CD1c-positive myeloid dendritic cell (primary cell): Measurements from ENCODE around the gene SLC39A11.
A peak's percentile ranks its signal among the peaks of the same experiment; 100 is the strongest.
"Not testable (repeated sequence)": the region's sequence is repeated elsewhere in the genome, so short reads cannot be mapped to it uniquely, and the experiment has no call there.

ENCODE experiments used
- DNase-seq: peaks from one replicate; pipeline ENCODE4 v3.0.0-alpha.2; 2016; ENCODE audit errors: extremely low spot score

SLC39A11 gene

GRCh38 chr17:73107191-73107590 is 14.7 kb upstream of the SLC39A11 start:
- DNase-seq, result no peak

- DNase-seq, result no peak
Measured at GRCh38 chr17:73105431-73105830, 12.9 kb upstream of the SLC39A11 start.

GRCh38 chr17:73104450-73104849 is 12.0 kb upstream of the SLC39A11 start:
- DNase-seq, result no peak

GRCh38 chr17:73103641-73104335 is 11.3 kb upstream of the SLC39A11 start:
- peak; percentile 38 for DNase-seq

GRCh38 chr17:73101031-73101430 is 8.5 kb upstream of the SLC39A11 start:
- no peak for DNase-seq

- no peak for DNase-seq
Measured at GRCh38 chr17:73100363-73100762, 7.9 kb upstream of the SLC39A11 start.

- no peak for DNase-seq
Measured at GRCh38 chr17:73099511-73099910, 7.0 kb upstream of the SLC39A11 start.

GRCh38 chr17:73098919-73099318 is 6.4 kb upstream of the SLC39A11 start:
- no peak for DNase-seq

- DNase-seq, result not testable (repeated sequence)
Measured at GRCh38 chr17:73097973-73098765, 5.7 kb upstream of the SLC39A11 start.

GRCh38 chr17:73096866-73097265 is 4.4 kb upstream of the SLC39A11 start:
- DNase-seq, result peak; percentile 64

- peak; percentile 21 for DNase-seq
Measured at GRCh38 chr17:73096211-73096610, 3.7 kb upstream of the SLC39A11 start.

- no peak for DNase-seq
Measured at GRCh38 chr17:73093286-73093685, 798 bp upstream of the SLC39A11 start.

GRCh38 chr17:73091770-73092522 is 542 bp downstream of the SLC39A11 start:
- DNase-seq, result peak; percentile 54

GRCh38 chr17:73091410-73091769 is 1.1 kb downstream of the SLC39A11 start:
- DNase-seq, result no peak

GRCh38 chr17:73090396-73091202 is 1.9 kb downstream of the SLC39A11 start:
- DNase-seq, result no peak

GRCh38 chr17:73089322-73090317 is 2.9 kb downstream of the SLC39A11 start:
- peak; percentile 22 for DNase-seq

- no peak for DNase-seq
Measured at GRCh38 chr17:73088561-73088960, 3.9 kb downstream of the SLC39A11 start.

- no peak for DNase-seq
Measured at GRCh38 chr17:73083432-73083831, 9.1 kb downstream of the SLC39A11 start.

GRCh38 chr17:73074566-73074965 is 17.9 kb downstream of the SLC39A11 start:
- no peak for DNase-seq

- DNase-seq, result no peak
Measured at GRCh38 chr17:73072219-73072962, 20.1 kb downstream of the SLC39A11 start.
